Osteocyte (in vitro differentiated cells): ENCODE data around the gene FBXO7. TPM values are rescaled to one million over a fixed set of nuclear protein-coding genes. Genes with fewer than 3 reads are reported as not detected.
A peak's percentile ranks its signal among the peaks of the same experiment; 100 is the strongest.
"Not testable (repeated sequence)": the region's sequence is repeated elsewhere in the genome, so short reads cannot be mapped to it uniquely, and the experiment has no call there.

Source experiments
- DNase-seq: peaks from one replicate; pipeline ENCODE4 v3.0.0; 2021; ENCODE audit warnings: mixed read lengths; ENCODE audit not compliant: unreplicated experiment; ENCODE audit errors: extremely low spot score
- H3K27ac Mint-ChIP-seq: one replicate; pipeline ENCODE4 v1.8.0; 2021; ENCODE audit warnings: mild to moderate bottlenecking, mixed read lengths; ENCODE audit not compliant: unreplicated experiment
- H3K27me3 Mint-ChIP-seq: one replicate; pipeline ENCODE4 v1.8.0; 2021; ENCODE audit warnings: mixed read lengths; ENCODE audit not compliant: unreplicated experiment
- H3K36me3 Mint-ChIP-seq: one replicate; pipeline ENCODE4 v1.8.0; 2021; ENCODE audit warnings: mixed read lengths; ENCODE audit not compliant: unreplicated experiment
- H3K4me1 Mint-ChIP-seq: one replicate; pipeline ENCODE4 v1.8.0; 2021; ENCODE audit warnings: mixed read lengths; ENCODE audit not compliant: unreplicated experiment
- H3K4me3 Mint-ChIP-seq: one replicate; pipeline ENCODE4 v1.8.0; 2021; ENCODE audit warnings: mild to moderate bottlenecking, moderate library complexity, mixed read lengths; ENCODE audit not compliant: unreplicated experiment
- H3K9me3 Mint-ChIP-seq: one replicate; pipeline ENCODE4 v1.8.0; 2021; ENCODE audit warnings: mixed read lengths; ENCODE audit not compliant: unreplicated experiment
- total RNA-seq: library from RNA; stranded (reverse); gene quantifications from 2 replicates; pipeline ENCODE4 v1.2.1, GENCODE V29; 2021
- TF ChIP-seq, protein P1 (sequence below): fragments of 200-600 bp; sonication (generic); IDR thresholded peaks from 2 replicates; pipeline ENCODE4 v1.5.0; 2021; ENCODE audit warnings: antibody characterized with exemption, mild to moderate bottlenecking, moderate library complexity

The FBXO7 gene
- total RNA-seq, 1 donor from 2014 or later: 86.9 TPM

DNA sequence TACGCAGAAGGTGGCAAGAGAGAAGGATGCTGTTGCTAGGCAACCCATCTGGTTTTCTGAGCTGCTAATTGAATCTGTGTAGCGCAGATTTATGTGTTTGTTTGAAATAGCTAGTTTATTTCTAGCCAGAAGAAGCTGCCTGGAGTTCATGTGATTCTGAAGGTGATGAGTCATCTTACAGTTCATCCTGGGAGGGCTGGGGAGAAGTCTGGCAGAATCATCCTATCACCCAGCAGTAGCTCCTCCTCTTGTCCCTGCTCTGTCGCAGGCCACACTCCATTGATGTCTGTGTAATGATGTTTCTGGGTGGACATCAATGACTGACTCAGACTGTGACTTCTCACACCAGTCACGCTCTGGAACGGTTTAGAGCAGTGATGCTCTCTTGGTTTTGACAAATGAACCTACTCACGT is 4.8 kb upstream of the FBXO7 start:
- Mint-ChIP-seq H3K27ac (no peak overlapping the region), H3K4me1 (peaks cover 10% of the 10 kb centered on the region), H3K9me3 (no peaks in the 10 kb centered on the region), H3K27me3 (peaks cover 19% of the 10 kb centered on the region), H3K4me3 (no peak overlapping the region), H3K36me3 (no peaks in the 10 kb centered on the region)
- DNase-seq: no peak
- TF ChIP-seq, protein P1, sequence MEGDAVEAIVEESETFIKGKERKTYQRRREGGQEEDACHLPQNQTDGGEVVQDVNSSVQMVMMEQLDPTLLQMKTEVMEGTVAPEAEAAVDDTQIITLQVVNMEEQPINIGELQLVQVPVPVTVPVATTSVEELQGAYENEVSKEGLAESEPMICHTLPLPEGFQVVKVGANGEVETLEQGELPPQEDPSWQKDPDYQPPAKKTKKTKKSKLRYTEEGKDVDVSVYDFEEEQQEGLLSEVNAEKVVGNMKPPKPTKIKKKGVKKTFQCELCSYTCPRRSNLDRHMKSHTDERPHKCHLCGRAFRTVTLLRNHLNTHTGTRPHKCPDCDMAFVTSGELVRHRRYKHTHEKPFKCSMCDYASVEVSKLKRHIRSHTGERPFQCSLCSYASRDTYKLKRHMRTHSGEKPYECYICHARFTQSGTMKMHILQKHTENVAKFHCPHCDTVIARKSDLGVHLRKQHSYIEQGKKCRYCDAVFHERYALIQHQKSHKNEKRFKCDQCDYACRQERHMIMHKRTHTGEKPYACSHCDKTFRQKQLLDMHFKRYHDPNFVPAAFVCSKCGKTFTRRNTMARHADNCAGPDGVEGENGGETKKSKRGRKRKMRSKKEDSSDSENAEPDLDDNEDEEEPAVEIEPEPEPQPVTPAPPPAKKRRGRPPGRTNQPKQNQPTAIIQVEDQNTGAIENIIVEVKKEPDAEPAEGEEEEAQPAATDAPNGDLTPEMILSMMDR: no peak

DNA sequence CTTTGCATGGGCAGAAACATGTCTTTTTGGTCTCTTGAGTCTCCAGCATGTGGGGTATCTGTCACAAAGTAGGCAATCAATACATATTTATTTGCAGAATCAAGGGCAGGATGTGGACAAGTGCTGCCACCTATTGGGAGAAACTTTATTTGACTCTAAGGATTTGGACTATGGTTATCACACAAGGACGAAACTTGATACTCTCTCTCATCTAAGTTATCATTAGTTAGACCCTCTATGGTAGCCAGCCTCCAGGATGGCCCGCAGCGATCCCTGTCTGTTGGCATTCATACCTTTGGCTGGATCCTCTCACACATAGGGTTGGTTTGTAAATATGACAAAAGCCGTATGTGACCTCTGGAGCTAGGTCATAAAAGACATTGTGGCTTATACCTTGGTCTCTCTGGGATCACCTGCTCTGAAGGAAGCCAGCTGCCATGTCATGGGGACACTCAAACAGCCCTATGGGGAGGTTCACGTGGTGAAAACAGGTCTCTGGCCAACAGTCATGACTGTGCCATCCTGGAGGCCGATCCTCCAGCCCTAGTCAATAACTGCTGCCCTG is 1.1 kb upstream of the FBXO7 start:
- Mint-ChIP-seq H3K4me3 (peak overlapping the region; percentile 92), H3K36me3 (no peaks in the 10 kb centered on the region), H3K27me3 (no peaks in the 10 kb centered on the region), H3K4me1 (peaks cover 14% of the 10 kb centered on the region), H3K27ac (peak overlapping the region; percentile 91), H3K9me3 (no peaks in the 10 kb centered on the region)
- TF ChIP-seq, protein P1: peak; percentile 68
- no peak for DNase-seq

DNA sequence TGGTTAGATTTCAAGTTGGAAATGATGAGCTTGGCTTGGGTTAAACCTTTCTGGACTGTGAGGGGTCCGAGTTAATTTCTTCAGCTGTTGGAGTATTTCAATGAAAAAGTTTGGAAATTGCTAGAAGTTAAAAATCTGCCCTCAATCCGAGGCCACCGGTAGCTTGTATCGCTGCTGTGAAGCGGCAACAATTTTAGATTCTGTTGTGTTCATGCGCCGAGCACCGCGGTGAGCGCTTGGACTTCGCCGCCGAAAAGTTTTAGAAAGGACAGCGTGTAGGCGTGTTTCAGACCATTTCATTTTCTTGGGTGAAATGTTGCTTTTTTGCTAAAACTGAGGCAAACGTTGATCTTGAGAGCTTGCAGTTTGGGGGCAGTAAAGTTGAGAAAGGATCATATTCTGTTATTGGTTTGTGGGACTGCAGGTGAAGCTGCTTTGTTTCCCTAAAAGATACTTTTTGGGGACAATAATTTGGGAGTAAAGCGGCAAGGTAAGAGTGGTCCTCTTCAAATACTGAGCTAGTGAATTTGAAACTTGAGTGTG is 928 bp downstream of the FBXO7 start:
- Mint-ChIP-seq H3K9me3 (no peaks in the 10 kb centered on the region), H3K4me3 (peak overlapping the region; percentile 92), H3K27me3 (no peaks in the 10 kb centered on the region), H3K36me3 (peaks cover 8% of the 10 kb centered on the region), H3K27ac (peak overlapping the region; percentile 93), H3K4me1 (peaks cover 13% of the 10 kb centered on the region)
- TF ChIP-seq, protein P1: no peak
- DNase-seq: no peak

DNA sequence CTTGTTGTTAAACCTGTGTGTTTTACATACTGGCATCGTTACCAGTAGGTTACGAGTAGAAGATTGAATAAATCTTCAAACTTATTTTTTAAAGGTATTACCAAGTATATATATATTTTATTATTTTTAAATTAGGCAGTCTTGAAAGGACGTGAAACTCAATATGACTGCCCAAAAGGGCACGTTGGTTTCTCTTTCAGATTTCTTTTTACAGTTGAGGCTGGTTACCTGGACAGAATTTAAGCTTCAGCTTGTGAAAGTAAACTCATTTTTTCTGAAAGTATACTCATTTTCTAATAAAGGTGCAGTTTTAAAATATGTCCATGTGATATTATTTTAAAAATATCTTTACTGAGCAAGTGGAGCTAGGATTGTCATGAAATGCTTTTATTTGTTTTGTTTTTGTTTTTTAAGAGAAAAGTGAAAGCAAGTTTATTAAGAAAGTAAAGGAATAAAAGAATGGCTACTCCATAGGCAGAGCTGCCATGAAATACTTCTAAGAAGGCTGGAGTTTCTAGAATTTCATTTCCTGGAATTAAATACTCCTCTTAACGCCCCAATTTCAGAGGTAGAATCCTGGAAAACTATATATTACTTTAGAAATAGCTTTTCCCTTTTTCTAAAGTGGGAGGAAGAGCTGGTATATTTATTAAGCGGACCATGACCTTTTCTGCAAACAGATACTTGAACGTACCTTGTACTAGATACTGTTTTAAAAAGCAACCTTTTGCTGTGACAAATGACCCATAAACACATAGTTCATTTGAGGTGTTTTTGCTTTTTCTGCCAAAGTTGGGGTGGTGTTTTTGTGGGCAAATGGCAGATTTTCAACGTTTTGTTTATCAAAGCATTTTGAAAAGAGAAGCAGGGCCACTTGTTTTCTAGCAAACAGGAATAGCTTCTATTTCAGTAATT is 1.9 kb downstream of the FBXO7 start:
- Mint-ChIP-seq H3K27ac (peak overlapping the region; percentile 93), H3K36me3 (peaks cover 8% of the 10 kb centered on the region), H3K27me3 (no peaks in the 10 kb centered on the region), H3K4me3 (peak overlapping the region; percentile 92), H3K9me3 (no peaks in the 10 kb centered on the region), H3K4me1 (peaks cover 13% of the 10 kb centered on the region)
- TF ChIP-seq, protein P1: no peak
- no peak for DNase-seq

DNA sequence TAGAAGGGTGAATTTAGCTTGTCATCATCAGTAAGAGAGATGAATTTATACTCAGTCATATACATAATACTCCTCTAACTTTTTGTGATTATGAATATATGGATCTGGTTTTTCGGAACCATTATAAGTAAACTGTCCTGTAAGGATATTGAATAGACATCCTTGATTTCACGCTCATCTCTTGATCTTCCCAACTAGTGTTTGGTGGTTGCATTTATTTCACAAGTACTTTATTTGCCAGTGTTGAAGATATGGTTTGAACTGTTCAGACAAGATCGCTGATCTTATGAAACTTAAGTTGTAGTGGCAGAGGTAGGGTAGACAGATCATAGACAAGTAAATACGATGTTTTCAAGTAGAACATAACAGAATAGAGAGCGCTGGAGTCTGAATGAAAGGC is 3.0 kb downstream of the FBXO7 start:
- H3K9me3 Mint-ChIP-seq: no peaks in the 10 kb centered on the region
- no peak overlapping the region for H3K4me3 Mint-ChIP-seq
- peaks cover 8% of the 10 kb centered on the region for H3K36me3 Mint-ChIP-seq
- no peaks in the 10 kb centered on the region for H3K27me3 Mint-ChIP-seq
- H3K4me1 Mint-ChIP-seq: peaks cover 13% of the 10 kb centered on the region
- DNase-seq: no peak
- TF ChIP-seq, protein P1: no peak
- no peak overlapping the region for H3K27ac Mint-ChIP-seq

DNA sequence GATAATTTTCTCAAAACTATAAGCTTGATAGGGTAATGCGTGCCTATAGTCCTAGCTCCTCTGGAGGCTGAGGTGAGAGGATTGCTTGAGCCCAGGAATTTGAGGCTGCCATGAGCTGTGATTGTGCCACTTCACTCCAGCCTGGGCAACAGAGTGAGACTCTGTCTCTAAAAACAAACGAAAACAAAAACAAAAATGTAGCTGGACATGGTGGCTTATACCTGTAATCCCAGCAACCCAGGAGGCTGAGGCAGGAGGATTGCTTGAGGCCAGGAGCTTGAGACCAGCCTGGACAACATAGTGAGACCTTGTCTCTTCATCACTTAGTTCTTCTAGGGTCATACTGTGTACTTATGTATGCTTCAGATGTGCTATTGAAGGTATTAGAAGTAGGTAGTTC is 3.9 kb downstream of the FBXO7 start:
- not testable (repeated sequence) for H3K9me3 Mint-ChIP-seq, H3K27ac Mint-ChIP-seq, H3K4me3 Mint-ChIP-seq, DNase-seq, H3K27me3 Mint-ChIP-seq, H3K36me3 Mint-ChIP-seq
- peaks cover 11% of the 10 kb centered on the region for H3K4me1 Mint-ChIP-seq
